Subcutaneous abdominal adipose tissue (tissue), 5 donors: Measurements from ENCODE around the gene LRMDA.
A peak's percentile ranks its signal among the peaks of the same experiment; 100 is the strongest.

Experiments used
- H3K27ac ChIP-seq: one replicate; pipeline ENCODE4 v1.7.0; 2013; ENCODE audit warnings: low read depth, mild to moderate bottlenecking, inconsistent platforms, low read length, moderate library complexity
- H3K27me3 ChIP-seq, 5 donors: one replicate each; pipeline ENCODE4 v1.7.0; 2013; ENCODE audit warnings: low read length in 5 of 5, inconsistent platforms in 1 of 5; ENCODE audit not compliant: control insufficient read depth in 5 of 5, insufficient read depth in 4 of 5
- H3K36me3 ChIP-seq, 5 donors: one replicate each; pipeline ENCODE4 v1.7.0; 2013; ENCODE audit warnings: low read length in 5 of 5; ENCODE audit not compliant: control insufficient read depth in 5 of 5, insufficient read depth in 5 of 5
- H3K4me1 ChIP-seq, 5 donors: one replicate each; pipeline ENCODE4 v1.7.0; 2013; ENCODE audit warnings: low read length in 5 of 5, mild to moderate bottlenecking in 3 of 5, moderate library complexity in 1 of 5; ENCODE audit not compliant: control insufficient read depth in 5 of 5, insufficient read depth in 5 of 5
- H3K4me3 ChIP-seq, 5 donors: one replicate each; pipeline ENCODE4 v1.7.0; 2013; ENCODE audit warnings: low read length in 5 of 5, low read depth in 1 of 5
- H3K9ac ChIP-seq, 5 donors: one replicate each; pipeline ENCODE4 v1.7.0; 2013; ENCODE audit warnings: low read length in 5 of 5, mild to moderate bottlenecking in 4 of 5, moderate library complexity in 3 of 5
- H3K9me3 ChIP-seq, 5 donors: one replicate each; pipeline ENCODE4 v1.7.0; 2013; ENCODE audit warnings: low read length in 5 of 5; ENCODE audit not compliant: control insufficient read depth in 5 of 5
- donor health status: healthy.
- donor health status: healthy.
- donor health status: healthy.
- donor health status: healthy.
- donor health status: healthy.

The LRMDA gene

GRCh38 chr10:75552171-75552570 is 120.7 kb downstream of the LRMDA start:
- H3K4me1 ChIP-seq: peaks cover 0 to 14% (median 12%) of the 10 kb centered on the region in 5 donors
- H3K27me3 ChIP-seq: no peaks in the 10 kb centered on the region
- no peaks in the 10 kb centered on the region for H3K36me3 ChIP-seq
- no peak overlapping the region for H3K4me3 ChIP-seq
- no peak overlapping the region for H3K27ac ChIP-seq
- no peak overlapping the region for H3K9ac ChIP-seq
- peaks cover 0 to 4% (median 0%) of the 10 kb centered on the region in 5 donors for H3K9me3 ChIP-seq

GRCh38 chr10:75553550-75553949 is 122.1 kb downstream of the LRMDA start:
- Histone ChIP-seq H3K9ac (no peak overlapping the region), H3K4me1 (peaks cover 0 to under 1% (median 0%) of the 10 kb centered on the region in 5 donors), H3K27ac (no peak overlapping the region), H3K36me3 (no peaks in the 10 kb centered on the region), H3K27me3 (no peaks in the 10 kb centered on the region), H3K4me3 (no peak overlapping the region), H3K9me3 (peaks cover 0 to 5% (median 4%) of the 10 kb centered on the region in 5 donors)

GRCh38 chr10:75555323-75555722 is 123.9 kb downstream of the LRMDA start:
- Histone ChIP-seq H3K9ac (no peak overlapping the region), H3K4me3 (no peak overlapping the region), H3K27me3 (no peaks in the 10 kb centered on the region), H3K27ac (no peak overlapping the region), H3K4me1 (no peaks in the 10 kb centered on the region), H3K9me3 (peaks cover 0 to 5% (median 4%) of the 10 kb centered on the region in 5 donors), H3K36me3 (no peaks in the 10 kb centered on the region)

GRCh38 chr10:75556320-75556719 is 124.9 kb downstream of the LRMDA start:
- H3K4me3 ChIP-seq: no peak overlapping the region

GRCh38 chr10:75565286-75566251 is 134.1 kb downstream of the LRMDA start:
- no peaks in the 10 kb centered on the region for H3K36me3 ChIP-seq
- H3K9me3 ChIP-seq: no peaks in the 10 kb centered on the region

More at GRCh38 chr10:75556320-75556719, 124.9 kb downstream of the LRMDA start:
- Histone ChIP-seq H3K27ac (no peak overlapping the region), H3K36me3 (no peaks in the 10 kb centered on the region), H3K4me1 (no peaks in the 10 kb centered on the region), H3K9ac (no peak overlapping the region), H3K9me3 (peaks cover 0 to 5% (median 4%) of the 10 kb centered on the region in 5 donors), H3K27me3 (no peaks in the 10 kb centered on the region)

GRCh38 chr10:75568450-75569130 is 137.2 kb downstream of the LRMDA start:
- no peaks in the 10 kb centered on the region for H3K27me3 ChIP-seq
- H3K4me3 ChIP-seq: no peak overlapping the region
- H3K36me3 ChIP-seq: no peaks in the 10 kb centered on the region
- H3K9ac ChIP-seq: no peak overlapping the region
- H3K4me1 ChIP-seq: no peaks in the 10 kb centered on the region
- H3K9me3 ChIP-seq: peaks cover 5 to 24% (median 16%) of the 10 kb centered on the region in 5 donors
- H3K27ac ChIP-seq: no peak overlapping the region

More at GRCh38 chr10:75565286-75566251, 134.1 kb downstream of the LRMDA start:
- H3K27me3 ChIP-seq: no peaks in the 10 kb centered on the region
- H3K4me1 ChIP-seq: no peaks in the 10 kb centered on the region
- no peak overlapping the region for H3K4me3 ChIP-seq
- H3K27ac ChIP-seq: no peak overlapping the region
- no peak overlapping the region for H3K9ac ChIP-seq

GRCh38 chr10:75569506-75569905 is 138.1 kb downstream of the LRMDA start:
- Histone ChIP-seq H3K36me3 (no peaks in the 10 kb centered on the region), H3K9ac (no peak overlapping the region), H3K27ac (no peak overlapping the region), H3K4me1 (no peaks in the 10 kb centered on the region), H3K4me3 (no peak overlapping the region), H3K27me3 (no peaks in the 10 kb centered on the region), H3K9me3 (peaks cover 5 to 24% (median 16%) of the 10 kb centered on the region in 5 donors)

GRCh38 chr10:75572478-75572877 is 141.1 kb downstream of the LRMDA start:
- no peaks in the 10 kb centered on the region for H3K36me3 ChIP-seq
- no peaks in the 10 kb centered on the region for H3K27me3 ChIP-seq
- H3K9me3 ChIP-seq: peaks cover 5 to 24% (median 16%) of the 10 kb centered on the region in 5 donors
- no peak overlapping the region for H3K4me3 ChIP-seq
- H3K27ac ChIP-seq: no peak overlapping the region
- H3K9ac ChIP-seq: no peak overlapping the region
- no peaks in the 10 kb centered on the region for H3K4me1 ChIP-seq

- no peak overlapping the region for H3K4me3 ChIP-seq
- no peaks in the 10 kb centered on the region for H3K27me3 ChIP-seq
- H3K27ac ChIP-seq: no peak overlapping the region
- no peaks in the 10 kb centered on the region for H3K36me3 ChIP-seq
- H3K4me1 ChIP-seq: no peaks in the 10 kb centered on the region
- no peak overlapping the region for H3K9ac ChIP-seq
- H3K9me3 ChIP-seq: peaks cover 5 to 22% (median 16%) of the 10 kb centered on the region in 5 donors
Measured at GRCh38 chr10:75575940-75576339, 144.5 kb downstream of the LRMDA start.

GRCh38 chr10:75582102-75582501 is 150.7 kb downstream of the LRMDA start:
- H3K9ac ChIP-seq: no peak overlapping the region
- H3K27me3 ChIP-seq: no peaks in the 10 kb centered on the region
- no peaks in the 10 kb centered on the region for H3K36me3 ChIP-seq
- peaks cover 0 to 17% (median 12%) of the 10 kb centered on the region in 5 donors for H3K9me3 ChIP-seq
- no peaks in the 10 kb centered on the region for H3K4me1 ChIP-seq
- H3K27ac ChIP-seq: no peak overlapping the region
- H3K4me3 ChIP-seq: peak overlapping the region in 1 of 5 donors; percentile 30
